WI38 (cell line): ENCODE results near the gene MAP7D2.

ENCODE experiments used
- H3K4me3 ChIP-seq: 2 replicates; pipeline ENCODE4 v1.5.1; 2011; ENCODE audit warnings: low read depth, mild to moderate bottlenecking, control low read depth, low read length
- CTCF ChIP-seq: IDR thresholded peaks from 2 replicates; pipeline ENCODE4 v1.5.1; 2012; ENCODE audit warnings: low read depth, mild to moderate bottlenecking, control low read depth, low read length

Gene MAP7D2

GRCh38 chrX:19991350-19991718, 125.4 kb downstream of the MAP7D2 start:
- H3K4me3 ChIP-seq, result peak overlapping the region; percentile 29
- no peak for TF ChIP-seq CTCF

GRCh38 chrX:19990556-19991349, 126.0 kb downstream of the MAP7D2 start, which contains the start of gene BCLAF3:
Gene BCLAF3, minus strand, starts transcription at chrX:19991061. Its CDS starts 20,797 bp downstream, at chrX:19970264.
- H3K4me3 ChIP-seq, result peak within 1 kb of the TSS; percentile 69
- peak; percentile 60 for TF ChIP-seq CTCF

- peak overlapping the region; percentile 69 for H3K4me3 ChIP-seq
- no peak for TF ChIP-seq CTCF
Measured at GRCh38 chrX:19990151-19990555, 126.6 kb downstream of the MAP7D2 start.

GRCh38 chrX:19987856-19988255, 128.9 kb downstream of the MAP7D2 start:
- TF ChIP-seq CTCF, result no peak
- no peak overlapping the region for H3K4me3 ChIP-seq

GRCh38 chrX:19986531-19986930, 130.2 kb downstream of the MAP7D2 start:
- no peak for TF ChIP-seq CTCF
- H3K4me3 ChIP-seq, result no peak overlapping the region

- H3K4me3 ChIP-seq, result no peak overlapping the region
- TF ChIP-seq CTCF, result no peak
Measured at GRCh38 chrX:19981947-19982346, 134.8 kb downstream of the MAP7D2 start.

GRCh38 chrX:19975845-19976244, 140.9 kb downstream of the MAP7D2 start:
- no peak overlapping the region for H3K4me3 ChIP-seq
- no peak for TF ChIP-seq CTCF
